Tibial artery (tissue), 4 donors: ENCODE data around the gene RING1.

Source experiments
- DNase-seq, 2 donors: peaks; one replicate each; pipeline ENCODE4 v3.0.0-alpha.2; 2019
- H3K27ac ChIP-seq, 2 donors: fragments of 200-600 bp; sonication (generic) in 1 of 2; 1 replicate in 1 of 2; 2 replicates in 1 of 2; pipeline ENCODE4 v1.5.1; 2018 to 2019; ENCODE audit warnings: mild to moderate bottlenecking in 1 of 2
- H3K27me3 ChIP-seq, 2 donors: fragments of 200-600 bp; sonication (generic) in 1 of 2; one replicate each; pipeline versions ENCODE4 v1.5.1 to v1.6.0; 2016 to 2019
- H3K36me3 ChIP-seq, 3 donors: fragments of 200-600 bp; sonication (generic) in 2 of 3; one replicate each; pipeline ENCODE4 v1.5.1; 2016 to 2019; ENCODE audit warnings: mild to moderate bottlenecking in 2 of 3
- H3K4me1 ChIP-seq, 4 donors: fragments of 200-600 bp; sonication (generic) in 2 of 4; 1 replicate in 3 of 4; 2 replicates in 1 of 4; pipeline ENCODE4 v1.5.1; 2016 to 2019
- H3K4me3 ChIP-seq, 2 donors: fragments of 200-600 bp; sonication (generic) in 1 of 2; 1 replicate in 1 of 2; 2 replicates in 1 of 2; pipeline ENCODE4 v1.5.1; 2018 to 2019; ENCODE audit warnings: mild to moderate bottlenecking in 2 of 2
- H3K9me3 ChIP-seq, 3 donors: fragments of 200-600 bp; sonication (generic) in 1 of 3; one replicate each; pipeline ENCODE4 v1.5.1; 2016 to 2019
- CTCF ChIP-seq, 2 experiments: fragments of 200-600 bp in 1 of 2; fragments of 450-650 bp in 1 of 2; IDR thresholded peaks; one replicate each; pipeline ENCODE4 v1.5.1; 2017 to 2019; ENCODE audit warnings: antibody characterized with exemption in 2 of 2, mild to moderate bottlenecking in 1 of 2, moderate library complexity in 1 of 2
- intact Hi-C: fragments of 100-400 bp; cut with DNase I; formaldehyde crosslinking; loops from one replicate; pipeline ENCODE4 v1.15.0; 2023; ENCODE audit warnings: low total_unique reads

The RING1 gene

GRCh38 chr6:33197431-33198048 is 10.8 kb upstream of the RING1 start:
- no peak overlapping the region for H3K4me3 ChIP-seq
- no peak for DNase-seq
- H3K27ac ChIP-seq: peak overlapping the region in 1 of 2 donors; percentile 6
- no peaks in the 10 kb centered on the region for H3K9me3 ChIP-seq
- TF ChIP-seq CTCF (IDR thresholded peaks at IDR 0.05): peak; percentile 43 to 59
- intact Hi-C loops: loop anchor here (5.0 kb wide), 1 partner anchor 35 kb away; no protein-coding TSS in a partner anchor
- peaks cover 0 to 53% (median 49%) of the 10 kb centered on the region in 4 donors for H3K4me1 ChIP-seq
- peaks cover 21 to 47% (median 36%) of the 10 kb centered on the region in 3 donors for H3K36me3 ChIP-seq
- H3K27me3 ChIP-seq: no peaks in the 10 kb centered on the region

GRCh38 chr6:33198159-33198852 is 10.0 kb upstream of the RING1 start:
- intact Hi-C loops: loop anchor here (5.0 kb wide), 1 partner anchor 36 kb away; no protein-coding TSS in a partner anchor
- Histone ChIP-seq H3K27ac (no peak overlapping the region), H3K4me3 (no peak overlapping the region), H3K27me3 (no peaks in the 10 kb centered on the region), H3K36me3 (peaks cover 29 to 55% (median 44%) of the 10 kb centered on the region in 3 donors), H3K4me1 (peaks cover 0 to 54% (median 43%) of the 10 kb centered on the region in 4 donors), H3K9me3 (no peaks in the 10 kb centered on the region)
- no peak for TF ChIP-seq CTCF (IDR thresholded peaks at IDR 0.05)
- DNase-seq: no peak

DNA sequence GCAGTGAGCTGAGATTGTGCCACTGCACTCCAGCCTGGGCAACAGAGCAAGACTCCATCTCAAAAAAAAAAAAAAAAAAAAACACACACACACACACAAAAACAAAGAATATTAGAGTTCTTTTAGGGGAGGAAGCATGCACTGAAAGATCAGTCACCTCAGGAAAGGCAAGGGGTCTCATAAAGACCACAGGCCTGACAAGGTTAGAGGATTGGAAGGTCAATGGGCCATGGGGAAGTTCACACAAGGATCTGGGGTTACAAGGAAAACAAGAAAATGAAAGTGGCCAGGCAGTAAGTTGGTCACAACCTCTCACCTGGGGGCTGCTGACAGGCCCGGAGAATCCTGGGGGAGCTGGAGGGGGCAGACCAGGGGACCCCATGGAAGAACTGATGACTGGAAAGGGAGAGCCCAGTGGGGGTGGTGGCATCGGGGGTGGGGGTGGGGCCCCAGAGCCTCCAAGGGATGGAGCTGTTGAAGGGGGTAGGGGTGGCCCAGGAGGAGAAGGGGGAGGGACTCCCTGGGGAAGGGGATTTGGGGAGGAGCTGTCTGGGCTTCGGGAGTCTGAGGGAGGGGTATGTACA is 9.4 kb upstream of the RING1 start:
- peak overlapping the region; percentile 93 to 94 for H3K27ac ChIP-seq
- intact Hi-C loops: loop anchor here (5.0 kb wide), 1 partner anchor 37 kb away; no protein-coding TSS in a partner anchor
- no peak for TF ChIP-seq CTCF (IDR thresholded peaks at IDR 0.05)
- no peaks in the 10 kb centered on the region for H3K27me3 ChIP-seq
- DNase-seq: no peak
- H3K36me3 ChIP-seq: peaks cover 32 to 61% (median 49%) of the 10 kb centered on the region in 3 donors
- no peaks in the 10 kb centered on the region for H3K9me3 ChIP-seq
- H3K4me3 ChIP-seq: peak overlapping the region; percentile 80 to 95
- peaks cover 0 to 56% (median 43%) of the 10 kb centered on the region in 4 donors for H3K4me1 ChIP-seq

- intact Hi-C loops: loop anchor here (5.0 kb wide), 2 partner anchors 37 to 302 kb away; no protein-coding TSS in a partner anchor
- Histone ChIP-seq H3K27ac (peak overlapping the region; percentile 93 to 94), H3K4me1 (peaks cover 0 to 64% (median 50%) of the 10 kb centered on the region in 4 donors), H3K9me3 (no peaks in the 10 kb centered on the region), H3K4me3 (peak overlapping the region; percentile 80 to 95), H3K27me3 (no peaks in the 10 kb centered on the region), H3K36me3 (peaks cover 32 to 55% (median 45%) of the 10 kb centered on the region in 3 donors)
- no peak for DNase-seq
- TF ChIP-seq CTCF (IDR thresholded peaks at IDR 0.05): no peak
Observed at GRCh38 chr6:33199687-33200218, 8.5 kb upstream of the RING1 start.
